Endothelial cell of umbilical vein (primary cell): ENCODE measurements around the gene SNX33.

Source experiments
- CTCF ChIP-seq, 2 donors: IDR thresholded peaks; 1 replicate in 1 of 2; 2 replicates in 1 of 2; pipeline ENCODE4 v1.5.1; 2011; ENCODE audit warnings: low read length in 2 of 2, mild to moderate bottlenecking in 2 of 2, moderate library complexity in 2 of 2, control low read depth in 1 of 2, inconsistent platforms in 1 of 2, low read depth in 1 of 2; ENCODE audit not compliant: insufficient read depth in 1 of 2; ENCODE audit errors: extremely low read depth in 1 of 2
- EZH2 ChIP-seq: IDR thresholded peaks from 2 replicates; pipeline ENCODE4 v1.6.1; 2012; ENCODE audit warnings: borderline replicate concordance, low read depth, mild to moderate bottlenecking, moderate library complexity, low read length, inconsistent platforms; ENCODE audit not compliant: severe bottlenecking
- MAX ChIP-seq: IDR thresholded peaks from 2 replicates; pipeline ENCODE4 v1.6.1; 2011; ENCODE audit not compliant: insufficient read depth, insufficient read length
- POLR2A ChIP-seq: IDR thresholded peaks from 2 replicates; pipeline ENCODE4 v1.6.1; 2012; ENCODE audit warnings: low read depth, mild to moderate bottlenecking, control low read depth, low read length
- POLR2AphosphoS5 ChIP-seq: IDR thresholded peaks from 2 replicates; pipeline ENCODE4 v1.6.1; 2012; ENCODE audit warnings: low read depth, mild to moderate bottlenecking, control low read depth, low read length, moderate library complexity; ENCODE audit not compliant: insufficient read depth

- no peak for TF ChIP-seq POLR2AphosphoS5
- no peak for TF ChIP-seq EZH2
- no peak for TF ChIP-seq MAX
- TF ChIP-seq POLR2A = no peak
- TF ChIP-seq CTCF (IDR thresholded peaks at IDR 0.05; ENCODE audit: extremely low read depth in 1 of 2, insufficient read depth in 1 of 2, low read depth in 1 of 2, low read length in 2 of 2) = no peak
Observed at GRCh38 chr15:75680007-75680789, 32.5 kb downstream of the SNX33 start.
